Breast epithelium (tissue), 4 donors: ENCODE data around the gene UST. TPM values are rescaled to one million over a fixed set of nuclear protein-coding genes. Genes with fewer than 3 reads are reported as not detected.

ENCODE experiments used
- DNase-seq, 2 donors: peaks; one replicate each; pipeline ENCODE4 v3.0.0-alpha.2; 2019; ENCODE audit warnings: low spot score in 2 of 2
- H3K27ac ChIP-seq, 2 donors: fragments of 200-600 bp; sonication (generic) in 1 of 2; one replicate each; pipeline ENCODE4 v1.5.1; 2016 to 2019; ENCODE audit warnings: mild to moderate bottlenecking in 1 of 2
- H3K27me3 ChIP-seq, 2 donors: fragments of 200-600 bp; sonication (generic) in 1 of 2; one replicate each; pipeline versions ENCODE4 v1.5.1 to v1.6.0; 2017 to 2019; ENCODE audit warnings: control low read depth in 1 of 2, mild to moderate bottlenecking in 1 of 2
- H3K36me3 ChIP-seq: fragments of 200-600 bp; one replicate; pipeline ENCODE4 v1.5.1; 2019
- H3K4me1 ChIP-seq, 2 donors: fragments of 200-600 bp; sonication (generic); one replicate each; pipeline ENCODE4 v1.5.1; 2016 to 2019; ENCODE audit warnings: control low read depth in 1 of 2
- H3K4me3 ChIP-seq, 3 donors: fragments of 200-600 bp; sonication (generic); 1 replicate in 2 of 3; 2 replicates in 1 of 3; pipeline ENCODE4 v1.5.1; 2016 to 2019; ENCODE audit warnings: mild to moderate bottlenecking in 3 of 3, moderate library complexity in 2 of 3
- H3K9me3 ChIP-seq, 2 donors: fragments of 200-600 bp; sonication (generic) in 1 of 2; one replicate each; pipeline ENCODE4 v1.5.1; 2016 to 2019; ENCODE audit warnings: control low read depth in 1 of 2
- POLR2A ChIP-seq: fragments of 450-650 bp; IDR thresholded peaks from one replicate; pipeline ENCODE4 v1.6.1; 2016; ENCODE audit warnings: antibody characterized with exemption, mild to moderate bottlenecking, moderate library complexity
- POLR2AphosphoS5 ChIP-seq, 3 donors: sonication (generic); formaldehyde crosslinking; IDR thresholded peaks; one replicate each; pipeline ENCODE4 v1.6.1; 2017; ENCODE audit warnings: antibody characterized with exemption in 3 of 3
- intact Hi-C: fragments of 100-400 bp; cut with DNase I; formaldehyde crosslinking; loops from one replicate; pipeline ENCODE4 v1.15.1; 2023; ENCODE audit warnings: low total_unique reads
- total RNA-seq, 3 donors: library from RNA; depleted of rRNA; stranded (reverse); fragments of >200 nt; gene quantifications; one replicate each; pipeline ENCODE4 v1.1.0, GENCODE V29; 2016
- TF ChIP-seq, protein P1 (sequence below), 3 donors: fragments of 450-650 bp; IDR thresholded peaks; one replicate each; pipeline ENCODE4 v1.5.1; 2016 to 2017; ENCODE audit warnings: antibody characterized with exemption in 3 of 3, mild to moderate bottlenecking in 3 of 3, moderate library complexity in 3 of 3

UST gene
- total RNA-seq, 3 donors from 2014 or later: 10.5 to 28.8 (median 13.2) TPM

DNA sequence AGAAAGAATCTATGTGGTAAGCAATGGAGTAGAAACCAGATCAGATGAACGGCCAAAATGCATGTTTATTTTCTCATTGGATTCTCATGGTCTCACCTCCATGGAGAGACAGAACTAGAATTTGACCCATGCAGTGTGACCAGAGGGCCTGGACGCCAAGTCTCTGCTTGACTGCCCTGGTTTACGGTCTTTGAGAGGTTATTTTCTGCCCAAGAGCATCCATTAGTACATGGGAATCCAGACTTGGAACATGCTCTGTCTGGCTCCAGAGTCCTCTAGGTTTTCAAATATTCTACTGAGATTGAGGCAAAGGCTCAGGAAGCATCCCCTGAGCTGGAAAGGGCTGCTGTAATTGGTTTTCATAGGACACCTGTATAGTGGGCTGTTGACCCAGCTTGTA, 45.5 kb upstream of the UST start:
- H3K27ac ChIP-seq: peak overlapping the region in 1 of 2 donors; percentile 64
- peaks cover 4% of the 10 kb centered on the region for H3K36me3 ChIP-seq
- no peaks in the 10 kb centered on the region for H3K27me3 ChIP-seq
- no peaks in the 10 kb centered on the region for H3K9me3 ChIP-seq
- TF ChIP-seq, protein P1, sequence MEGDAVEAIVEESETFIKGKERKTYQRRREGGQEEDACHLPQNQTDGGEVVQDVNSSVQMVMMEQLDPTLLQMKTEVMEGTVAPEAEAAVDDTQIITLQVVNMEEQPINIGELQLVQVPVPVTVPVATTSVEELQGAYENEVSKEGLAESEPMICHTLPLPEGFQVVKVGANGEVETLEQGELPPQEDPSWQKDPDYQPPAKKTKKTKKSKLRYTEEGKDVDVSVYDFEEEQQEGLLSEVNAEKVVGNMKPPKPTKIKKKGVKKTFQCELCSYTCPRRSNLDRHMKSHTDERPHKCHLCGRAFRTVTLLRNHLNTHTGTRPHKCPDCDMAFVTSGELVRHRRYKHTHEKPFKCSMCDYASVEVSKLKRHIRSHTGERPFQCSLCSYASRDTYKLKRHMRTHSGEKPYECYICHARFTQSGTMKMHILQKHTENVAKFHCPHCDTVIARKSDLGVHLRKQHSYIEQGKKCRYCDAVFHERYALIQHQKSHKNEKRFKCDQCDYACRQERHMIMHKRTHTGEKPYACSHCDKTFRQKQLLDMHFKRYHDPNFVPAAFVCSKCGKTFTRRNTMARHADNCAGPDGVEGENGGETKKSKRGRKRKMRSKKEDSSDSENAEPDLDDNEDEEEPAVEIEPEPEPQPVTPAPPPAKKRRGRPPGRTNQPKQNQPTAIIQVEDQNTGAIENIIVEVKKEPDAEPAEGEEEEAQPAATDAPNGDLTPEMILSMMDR (IDR thresholded peaks at IDR 0.05): no peak
- TF ChIP-seq POLR2A (no peak), POLR2AphosphoS5 (IDR thresholded peaks at IDR 0.05) (no peak)
- intact Hi-C loops: no loop called here
- peak overlapping the region; percentile 34 to 60 (median 34) for H3K4me3 ChIP-seq
- no peak for DNase-seq
- no peaks in the 10 kb centered on the region for H3K4me1 ChIP-seq

DNA sequence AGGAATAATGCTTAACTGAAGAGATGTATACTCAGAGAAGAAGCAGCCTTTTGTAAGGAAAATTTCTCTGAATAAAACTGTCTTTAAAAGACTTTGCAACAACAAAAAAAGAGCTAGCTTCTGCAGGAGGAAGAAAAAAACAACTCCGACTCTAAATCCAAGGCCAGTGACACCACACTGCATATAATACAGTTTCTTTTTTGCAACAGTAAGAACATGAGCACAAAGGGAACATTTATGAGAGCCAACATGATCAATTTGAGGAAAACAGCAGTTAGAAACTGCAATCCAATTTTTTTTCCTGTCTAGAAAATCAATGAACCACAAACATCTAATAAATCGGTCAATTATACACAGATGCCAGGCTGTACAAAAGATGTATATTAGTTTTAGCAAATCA, 42.9 kb upstream of the UST start:
- TF ChIP-seq POLR2A: no peak
- TF ChIP-seq, protein P1 (IDR thresholded peaks at IDR 0.05): no peak
- TF ChIP-seq POLR2AphosphoS5 (IDR thresholded peaks at IDR 0.05): no peak
- H3K4me3 ChIP-seq: no peak overlapping the region
- no peaks in the 10 kb centered on the region for H3K27me3 ChIP-seq
- H3K27ac ChIP-seq: no peak overlapping the region
- H3K36me3 ChIP-seq: peaks cover 4% of the 10 kb centered on the region
- no peak for DNase-seq
- intact Hi-C loops: no loop called here
- H3K4me1 ChIP-seq: no peaks in the 10 kb centered on the region
- no peaks in the 10 kb centered on the region for H3K9me3 ChIP-seq

DNA sequence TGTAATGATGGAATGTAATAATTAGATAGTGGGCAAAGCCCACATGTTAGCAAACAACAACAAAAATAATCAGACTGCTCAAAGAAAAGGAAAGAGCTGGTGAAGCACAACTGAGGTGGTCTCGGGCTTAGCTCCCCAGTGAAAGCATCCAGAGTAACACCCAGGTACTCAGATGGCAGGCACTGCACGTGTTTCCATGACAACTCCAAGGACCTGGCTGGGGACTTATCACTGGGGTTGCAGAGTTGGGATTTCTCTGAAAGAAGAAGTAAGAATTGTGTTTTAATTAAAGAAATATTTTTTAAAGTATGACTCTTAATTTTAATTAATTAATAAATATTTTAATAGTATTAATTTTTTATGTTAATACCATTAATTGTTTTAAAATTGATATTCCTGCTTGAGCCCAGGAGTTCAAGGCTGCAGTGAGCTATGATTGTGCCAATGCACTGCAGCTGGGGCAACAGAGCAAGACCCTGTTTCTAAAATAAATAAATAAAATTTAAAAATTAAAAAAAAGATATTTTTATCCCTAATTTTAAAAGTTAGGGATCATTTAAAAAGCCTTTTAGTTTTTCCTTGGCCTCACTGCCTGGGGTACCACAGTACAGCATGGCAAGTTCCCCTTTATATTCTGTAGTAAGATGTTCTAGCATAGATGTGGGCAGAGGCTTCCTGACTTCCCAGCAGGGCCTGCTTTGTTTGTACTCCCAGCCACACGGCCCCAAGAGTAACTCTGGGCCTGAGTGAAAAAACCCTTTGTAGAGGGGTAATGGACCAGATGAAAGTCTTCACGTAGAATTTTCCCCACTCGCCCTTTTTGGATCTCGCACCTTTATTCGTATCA, 42.2 kb upstream of the UST start:
- H3K4me3 ChIP-seq: no peak overlapping the region
- TF ChIP-seq POLR2AphosphoS5 (IDR thresholded peaks at IDR 0.05) (no peak), POLR2A (no peak)
- TF ChIP-seq, protein P1 (IDR thresholded peaks at IDR 0.05): no peak
- no peak for DNase-seq
- H3K36me3 ChIP-seq: peaks cover 4% of the 10 kb centered on the region
- intact Hi-C loops: loop anchor here (5.0 kb wide), 1 partner anchor 1112 kb away; no protein-coding TSS in a partner anchor
- H3K27me3 ChIP-seq: no peaks in the 10 kb centered on the region
- no peak overlapping the region for H3K27ac ChIP-seq
- no peaks in the 10 kb centered on the region for H3K9me3 ChIP-seq
- no peaks in the 10 kb centered on the region for H3K4me1 ChIP-seq

DNA sequence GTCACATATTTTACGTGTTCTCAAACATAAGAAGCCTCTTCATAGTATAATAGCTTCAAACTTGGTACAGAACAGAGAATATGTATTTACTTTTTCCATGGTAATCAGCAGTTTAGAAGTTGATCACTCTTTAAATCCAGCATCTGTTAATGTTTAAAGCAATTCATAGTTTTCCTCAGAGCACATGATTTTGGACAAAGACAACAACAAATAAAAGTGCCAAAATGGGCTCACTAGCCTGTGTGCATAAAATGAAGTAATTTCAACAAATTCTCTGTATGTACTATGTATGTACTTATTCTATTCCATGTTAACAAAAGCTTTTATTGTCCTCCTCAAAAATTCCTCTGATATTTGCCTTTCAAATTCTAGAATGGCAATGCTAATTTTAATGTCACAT, 38.1 kb upstream of the UST start:
- no peak for DNase-seq
- H3K9me3 ChIP-seq: no peaks in the 10 kb centered on the region
- no peak for TF ChIP-seq POLR2A
- TF ChIP-seq POLR2AphosphoS5 (IDR thresholded peaks at IDR 0.05): no peak
- TF ChIP-seq, protein P1 (IDR thresholded peaks at IDR 0.05): no peak
- peak overlapping the region in 1 of 2 donors; percentile 2 for H3K27ac ChIP-seq
- no peaks in the 10 kb centered on the region for H3K27me3 ChIP-seq
- H3K36me3 ChIP-seq: no peaks in the 10 kb centered on the region
- intact Hi-C loops: loop anchor here (5.0 kb wide), 1 partner anchor 1116 kb away; no protein-coding TSS in a partner anchor
- H3K4me3 ChIP-seq: no peak overlapping the region
- no peaks in the 10 kb centered on the region for H3K4me1 ChIP-seq

DNA sequence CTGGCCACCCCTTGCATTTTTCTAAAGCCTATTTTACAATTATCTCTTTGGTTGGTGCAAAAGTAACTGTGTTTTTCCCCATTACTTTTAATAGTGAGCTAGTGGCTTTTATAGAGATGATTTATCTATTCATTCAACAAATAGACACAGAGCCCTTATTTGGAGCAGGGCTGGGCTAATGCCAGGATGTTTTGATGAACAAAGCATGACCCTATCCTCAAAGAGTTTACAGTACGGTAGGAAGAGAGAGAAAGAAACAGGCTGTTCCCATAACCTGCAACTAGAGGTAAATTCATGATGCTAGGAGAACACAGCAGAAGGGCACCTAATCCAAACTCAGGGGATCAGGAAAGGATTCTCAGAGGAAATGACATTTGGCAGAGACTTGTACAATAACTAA, 37.3 kb upstream of the UST start:
- Histone ChIP-seq H3K9me3 (no peaks in the 10 kb centered on the region), H3K4me1 (no peaks in the 10 kb centered on the region), H3K27ac (no peak overlapping the region), H3K36me3 (no peaks in the 10 kb centered on the region), H3K27me3 (no peaks in the 10 kb centered on the region), H3K4me3 (no peak overlapping the region)
- intact Hi-C loops: loop anchor here (5.0 kb wide), 1 partner anchor 1117 kb away; no protein-coding TSS in a partner anchor
- DNase-seq: no peak
- TF ChIP-seq POLR2A (no peak), POLR2AphosphoS5 (IDR thresholded peaks at IDR 0.05) (no peak)
- TF ChIP-seq, protein P1 (IDR thresholded peaks at IDR 0.05): no peak
